Measurements from ENCODE around the gene LMO4. TPM values are rescaled to one million over a fixed set of nuclear protein-coding genes. Genes with fewer than 3 reads are reported as not detected.

The LMO4 gene
- total and polyA plus RNA-seq, 4 donors = 16.8 to 23.2 (median 17.8) TPM

GRCh38 chr1:87318056-87318650 lies 10.5 kb upstream of the LMO4 start:
- Histone ChIP-seq H3K27ac (ENCODE audit: low read depth in 1 of 2, low read length in 2 of 2) (no peak overlapping the region), H3K36me3 (ENCODE audit: control insufficient read depth in 4 of 4, insufficient read depth in 3 of 4, low read depth in 1 of 4, low read length in 3 of 4) (no peaks in the 10 kb centered on the region), H3K9me3 (ENCODE audit: control insufficient read depth in 4 of 4, low read length in 3 of 4) (no peaks in the 10 kb centered on the region), H3K4me3 (ENCODE audit: low read depth in 1 of 3, low read length in 3 of 3) (no peak overlapping the region), H3K4me1 (ENCODE audit: control insufficient read depth in 4 of 4, insufficient read depth in 4 of 4, low read length in 3 of 4) (no peaks in the 10 kb centered on the region), H3K27me3 (ENCODE audit: control insufficient read depth in 4 of 4, insufficient read depth in 4 of 4, low read length in 3 of 4) (no peaks in the 10 kb centered on the region), H3K9ac (ENCODE audit: low read depth in 1 of 2, low read length in 2 of 2) (no peak overlapping the region)
- 66% methylated on average over 5 of the region's 5 CpGs for WGBS
- DNase-seq (ENCODE audit: low spot score) = no peak
- TF ChIP-seq GABPA (IDR thresholded peaks at IDR 0.05 in 1 of 2, conservative IDR thresholded peaks at IDR 0.05 in 1 of 2) (no peak), RXRA (IDR thresholded peaks at IDR 0.05) (no peak), JUND (IDR thresholded peaks at IDR 0.05) (no peak), FOXA2 (IDR thresholded peaks at IDR 0.05) (no peak), YY1 (IDR thresholded peaks at IDR 0.05) (no peak), ATF3 (IDR thresholded peaks at IDR 0.05) (no peak), FOXA1 (IDR thresholded peaks at IDR 0.05) (no peak), RAD21 (IDR thresholded peaks at IDR 0.05) (no peak), ZBTB33 (IDR thresholded peaks at IDR 0.05) (no peak), HNF4A (conservative IDR thresholded peaks at IDR 0.05) (no peak), NR2F2 (IDR thresholded peaks at IDR 0.05) (no peak), CTCF (IDR thresholded peaks at IDR 0.05; ENCODE audit: low read depth, low read length, missing input control) (no peak), REST (IDR thresholded peaks at IDR 0.05) (no peak)

GRCh38 chr1:87318806-87319205 lies 9.9 kb upstream of the LMO4 start:
- DNase-seq (ENCODE audit: low spot score) = no peak
- Histone ChIP-seq H3K27me3 (ENCODE audit: control insufficient read depth in 4 of 4, insufficient read depth in 4 of 4, low read length in 3 of 4) (no peaks in the 10 kb centered on the region), H3K4me3 (ENCODE audit: low read depth in 1 of 3, low read length in 3 of 3) (no peak overlapping the region), H3K9ac (ENCODE audit: low read depth in 1 of 2, low read length in 2 of 2) (no peak overlapping the region), H3K9me3 (ENCODE audit: control insufficient read depth in 4 of 4, low read length in 3 of 4) (no peaks in the 10 kb centered on the region), H3K36me3 (ENCODE audit: control insufficient read depth in 4 of 4, insufficient read depth in 3 of 4, low read depth in 1 of 4, low read length in 3 of 4) (no peaks in the 10 kb centered on the region), H3K4me1 (ENCODE audit: control insufficient read depth in 4 of 4, insufficient read depth in 4 of 4, low read length in 3 of 4) (no peaks in the 10 kb centered on the region), H3K27ac (ENCODE audit: low read depth in 1 of 2, low read length in 2 of 2) (no peak overlapping the region)
- 86% methylated on average over 1 of the region's 1 CpG for WGBS
- TF ChIP-seq REST (IDR thresholded peaks at IDR 0.05) (no peak), TAF1 (conservative IDR thresholded peaks at IDR 0.05) (no peak), FOXA1 (IDR thresholded peaks at IDR 0.05) (no peak), FOXA2 (IDR thresholded peaks at IDR 0.05) (no peak), GABPA (IDR thresholded peaks at IDR 0.05 in 1 of 2, conservative IDR thresholded peaks at IDR 0.05 in 1 of 2) (no peak), JUND (IDR thresholded peaks at IDR 0.05) (no peak), YY1 (IDR thresholded peaks at IDR 0.05) (no peak), ZBTB33 (IDR thresholded peaks at IDR 0.05) (no peak), HNF4G (IDR thresholded peaks at IDR 0.05) (no peak), EGR1 (IDR thresholded peaks at IDR 0.05; ENCODE audit: low read depth in 2 of 2) (no peak), HNF4A (conservative IDR thresholded peaks at IDR 0.05) (no peak), SP1 (IDR thresholded peaks at IDR 0.05) (no peak), ATF3 (IDR thresholded peaks at IDR 0.05) (no peak), RXRA (IDR thresholded peaks at IDR 0.05) (no peak)
